GM23338 (cell line): ENCODE results near the gene PEPD. TPM values are rescaled to one million over a fixed set of nuclear protein-coding genes. Genes with fewer than 3 reads are reported as not detected.

Experiments
- ATAC-seq: fragments of 200-7000 bp; cut with Tn5 transposase; 3 replicates; pipeline ENCODE4 v1.9.1; 2020
- DNase-seq: peaks from one replicate; pipeline ENCODE4 v3.0.0-alpha.2; 2015; ENCODE audit warnings: low spot score
- H2AFZ ChIP-seq: fragments of 200-600 bp; sonication (generic); 2 replicates; pipeline ENCODE4 v1.8.0; 2016; ENCODE audit warnings: antibody characterized with exemption, mild to moderate bottlenecking, moderate library complexity
- H3F3A ChIP-seq: fragments of 200-600 bp; sonication (generic); replicated peaks from 2 replicates; pipeline ENCODE4 v1.8.0; 2017; ENCODE audit warnings: antibody characterized with exemption, mixed run types, low read depth
- H3K27ac ChIP-seq: fragments of 200-600 bp; sonication (generic); 2 replicates; pipeline ENCODE4 v1.6.1; 2016; ENCODE audit warnings: low read depth
- H3K27me3 ChIP-seq: fragments of 200-600 bp; sonication (generic); 2 replicates; pipeline ENCODE4 v1.8.0; 2016; ENCODE audit warnings: mild to moderate bottlenecking, mixed run types, moderate library complexity; ENCODE audit not compliant: insufficient read depth
- H3K36me3 ChIP-seq: fragments of 200-600 bp; sonication (generic); 2 replicates; pipeline ENCODE4 v1.8.0; 2016; ENCODE audit warnings: mild to moderate bottlenecking; ENCODE audit not compliant: insufficient read depth
- H3K4me1 ChIP-seq: fragments of 200-600 bp; sonication (generic); 2 replicates; pipeline ENCODE4 v1.8.0; 2016; ENCODE audit warnings: mild to moderate bottlenecking, moderate library complexity; ENCODE audit not compliant: insufficient read depth
- H3K4me2 ChIP-seq: fragments of 200-600 bp; sonication (generic); 2 replicates; pipeline ENCODE4 v1.7.1; 2017; ENCODE audit warnings: mixed run types
- H3K4me3 ChIP-seq: fragments of 200-600 bp; sonication (generic); 2 replicates; pipeline ENCODE4 v1.6.1; 2016; ENCODE audit warnings: mixed run types
- H3K79me2 ChIP-seq: fragments of 200-600 bp; sonication (generic); replicated peaks from 2 replicates; pipeline ENCODE4 v1.8.0; 2017; ENCODE audit warnings: mild to moderate bottlenecking; ENCODE audit not compliant: insufficient read depth
- H3K9me2 ChIP-seq: fragments of 200-600 bp; sonication (generic); 2 replicates; pipeline ENCODE4 v1.8.0; 2017; ENCODE audit not compliant: insufficient read depth
- H4K20me1 ChIP-seq: fragments of 200-600 bp; sonication (generic); replicated peaks from 2 replicates; pipeline ENCODE4 v1.8.0; 2017; ENCODE audit warnings: mild to moderate bottlenecking; ENCODE audit not compliant: insufficient read depth
- H3K27ac Mint-ChIP-seq: 2 replicates; pipeline ENCODE4 v1.8.0; 2020; ENCODE audit warnings: inconsistent platforms, mild to moderate bottlenecking, moderate library complexity, mixed read lengths
- H3K27me3 Mint-ChIP-seq: 3 replicates; pipeline ENCODE4 v1.8.0; 2022; ENCODE audit warnings: low read depth, mild to moderate bottlenecking, moderate library complexity, mixed read lengths, inconsistent platforms; ENCODE audit not compliant: insufficient read depth, poor library complexity
- H3K36me3 Mint-ChIP-seq: 3 replicates; pipeline ENCODE4 v1.8.0; 2021; ENCODE audit warnings: low read depth, mild to moderate bottlenecking, inconsistent platforms, moderate library complexity, mixed read lengths
- H3K4me1 Mint-ChIP-seq: 3 replicates; pipeline ENCODE4 v1.8.0; 2020; ENCODE audit warnings: mild to moderate bottlenecking, inconsistent platforms, mixed read lengths
- H3K4me3 Mint-ChIP-seq: 3 replicates; pipeline ENCODE4 v1.8.0; 2021; ENCODE audit warnings: moderate library complexity, mild to moderate bottlenecking, inconsistent platforms, mixed read lengths
- H3K9me3 Mint-ChIP-seq: 3 replicates; pipeline ENCODE4 v1.8.0; 2020; ENCODE audit warnings: moderate library complexity, mild to moderate bottlenecking, inconsistent platforms, mixed read lengths
- CREB1 ChIP-seq: fragments of 250-450 bp; sonication (Bioruptor Pico); IDR thresholded peaks from 2 replicates; pipeline ENCODE4 v1.5.0; 2020; ENCODE audit warnings: low read depth, mild to moderate bottlenecking, moderate library complexity
- CTCF ChIP-seq, 2 experiments: fragments of 200-600 bp in 1 of 2; sonication (generic) in 1 of 2; conservative IDR thresholded peaks; 2 replicates each; pipeline versions ENCODE4 v1.5.1 to v1.6.1; 2016 to 2017; ENCODE audit warnings: antibody characterized with exemption in 2 of 2, low read depth in 2 of 2, mild to moderate bottlenecking in 2 of 2, moderate library complexity in 1 of 2
- EZH2 ChIP-seq: fragments of 200-600 bp; sonication (generic); IDR thresholded peaks from one replicate; pipeline ENCODE4 v1.8.0; 2017; ENCODE audit warnings: antibody characterized with exemption, mild to moderate bottlenecking, low read depth; ENCODE audit not compliant: unreplicated experiment
- EZH2phosphoT487 ChIP-seq: fragments of 200-600 bp; sonication (generic); IDR thresholded peaks from one replicate; pipeline ENCODE4 v1.8.1; 2018; ENCODE audit warnings: antibody characterized with exemption; ENCODE audit not compliant: unreplicated experiment
- JUNB ChIP-seq: IDR thresholded peaks from one replicate; pipeline ENCODE4 v1.6.1; 2016; ENCODE audit warnings: antibody characterized with exemption; ENCODE audit not compliant: unreplicated experiment
- REST ChIP-seq: IDR thresholded peaks from one replicate; pipeline ENCODE4 v1.6.1; 2018; ENCODE audit warnings: antibody characterized with exemption; ENCODE audit not compliant: unreplicated experiment
- STAT1 ChIP-seq: IDR thresholded peaks from one replicate; pipeline ENCODE4 v1.6.1; 2016; ENCODE audit warnings: antibody characterized with exemption; ENCODE audit not compliant: unreplicated experiment
- polyA plus RNA-seq: library from polyadenylated mRNA; unstranded; fragments of >200 nt; fragmentation: Nextera tagmentation; extraction: Ambion mirVana; gene quantifications from 2 replicates; pipeline ENCODE4 v1.2.1, GENCODE V29; 2016
- total RNA-seq: library from RNA; depleted of rRNA; stranded (reverse); fragments of >200 nt; shearing (Covaris generic); gene quantifications from 2 replicates; pipeline ENCODE4 v1.2.3, GENCODE V29; 2014

The PEPD gene
- total and polyA plus RNA-seq, 2 experiments from 2014 or later: 81.7 to 89.2 TPM

- no peak for ATAC-seq
- no peaks in the 10 kb centered on the region for H3K4me1 Mint-ChIP-seq
These were observed 75.9 kb downstream of the PEPD start for GRCh38 chr19:33445442-33446329.

More at GRCh38 chr19:33445442-33446329, 75.9 kb downstream of the PEPD start:
- no peak for TF ChIP-seq EZH2
- no peak for TF ChIP-seq EZH2phosphoT487
- no peak for TF ChIP-seq STAT1
- no peak for TF ChIP-seq REST
- no peak for TF ChIP-seq CREB1 (CRISPR knock-in tag)
- no peak for TF ChIP-seq JUNB
- TF ChIP-seq CTCF (conservative IDR thresholded peaks at IDR 0.05; ENCODE audit: low read depth in 2 of 2): no peak
- peaks cover 10% of the 10 kb centered on the region for H3K27me3 Mint-ChIP-seq
- H3K27ac Mint-ChIP-seq: 0 out of 2 replicates have a peak overlapping the region, but pooled peaks have one; percentile 14
- no peaks in the 10 kb centered on the region for H3K27me3 ChIP-seq
- no peaks in the 10 kb centered on the region for H3K4me1 ChIP-seq
- H3K4me3 ChIP-seq: no peak overlapping the region
- H3F3A ChIP-seq: no peaks in the 10 kb centered on the region
- no peaks in the 10 kb centered on the region for H3K79me2 ChIP-seq
- no peak overlapping the region for H3K4me3 Mint-ChIP-seq
- no peaks in the 10 kb centered on the region; the same call in 1 of the 2 replicates for H4K20me1 ChIP-seq
- no peak for DNase-seq
- peaks cover 10% of the 10 kb centered on the region; the same call in 1 of the 3 replicates for H3K36me3 Mint-ChIP-seq
- H3K27ac ChIP-seq: no peak overlapping the region
- no peaks in the 10 kb centered on the region for H3K9me2 ChIP-seq
- no peak overlapping the region for H3K4me2 ChIP-seq
- H3K9me3 Mint-ChIP-seq: no peaks in the 10 kb centered on the region
- no peak overlapping the region for H2AFZ ChIP-seq
- H3K36me3 ChIP-seq: no peaks in the 10 kb centered on the region; the same call in 1 of the 2 replicates
